GM18505 (cell line): ENCODE data around the gene KRAS.

ENCODE experiments used
- ATAC-seq: cut with Tn5 transposase; IDR thresholded peaks from one replicate; pipeline ENCODE4 v1.9.1; 2021; ENCODE audit not compliant: unreplicated experiment
- POLR2A ChIP-seq: IDR thresholded peaks from 4 replicates; pipeline ENCODE4 v1.6.1; 2011; ENCODE audit warnings: borderline replicate concordance; ENCODE audit not compliant: insufficient read depth, insufficient read length; ENCODE audit errors: extremely low read depth

The KRAS gene

GRCh38 chr12:25264862-25265261 lies 14.1 kb upstream of the KRAS start:
- no peak for ATAC-seq
- TF ChIP-seq POLR2A = no peak

DNA sequence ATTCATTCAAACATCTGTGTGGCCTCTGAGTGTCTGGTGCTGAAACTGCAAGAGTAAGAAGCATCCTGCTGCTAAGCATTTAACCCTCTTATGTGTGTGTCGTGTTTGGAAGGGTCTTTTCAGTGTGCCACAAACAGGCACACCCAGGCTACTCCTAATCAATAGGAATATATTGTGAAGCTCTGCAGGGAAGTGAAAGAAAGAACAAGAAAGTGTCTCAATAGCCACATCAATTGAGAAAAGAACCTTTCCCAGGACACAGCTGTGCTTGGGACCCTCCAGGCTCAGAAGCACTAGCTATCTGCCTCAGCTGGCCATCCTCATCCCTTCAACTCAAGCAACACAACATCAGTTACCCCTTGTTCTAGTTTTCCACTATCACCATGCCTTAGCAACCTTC lies 13.4 kb upstream of the KRAS start:
- no peak for ATAC-seq
- no peak for TF ChIP-seq POLR2A

- no peak for ATAC-seq
- no peak for TF ChIP-seq POLR2A
Observed at GRCh38 chr12:25263594-25263993, 12.9 kb upstream of the KRAS start.

DNA sequence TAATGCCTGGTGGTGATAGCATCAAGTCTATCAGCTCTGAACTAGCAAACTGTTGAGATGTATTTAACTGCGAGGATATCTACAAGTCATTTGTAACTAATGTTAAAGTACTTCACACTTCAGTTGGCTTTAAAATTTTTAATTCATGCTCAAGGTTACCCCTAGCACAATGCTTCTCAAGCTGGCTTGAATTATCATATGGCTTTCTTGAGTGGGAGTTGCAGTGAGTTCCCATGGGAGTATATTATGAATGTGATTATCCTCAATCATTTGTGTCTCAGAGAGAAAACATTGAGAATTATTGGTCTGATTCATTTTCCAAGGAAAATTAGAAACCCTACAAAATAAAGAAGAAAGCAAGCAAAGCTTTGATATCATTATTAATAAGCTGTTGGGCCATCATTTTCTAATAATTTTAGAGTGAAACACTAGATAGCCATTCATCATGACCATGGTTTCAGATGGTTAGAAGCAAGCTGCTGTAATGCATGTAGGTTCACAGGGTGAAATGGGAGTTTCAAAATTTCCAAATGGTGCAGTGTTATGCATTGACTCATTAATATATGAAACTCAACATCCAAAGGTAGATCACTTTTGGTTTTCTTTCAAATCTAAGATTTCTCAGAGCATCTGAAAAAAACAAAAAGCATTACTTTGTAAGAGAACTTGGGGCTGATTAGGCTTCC lies 11.8 kb upstream of the KRAS start:
- no peak for ATAC-seq
- no peak for TF ChIP-seq POLR2A

- TF ChIP-seq POLR2A = no peak
- ATAC-seq = no peak
Observed at GRCh38 chr12:25257590-25258324, 7.0 kb upstream of the KRAS start.

GRCh38 chr12:25256826-25257225 lies 6.1 kb upstream of the KRAS start:
- ATAC-seq = no peak
- TF ChIP-seq POLR2A = no peak

GRCh38 chr12:25256005-25256404 lies 5.3 kb upstream of the KRAS start:
- no peak for TF ChIP-seq POLR2A
- no peak for ATAC-seq

DNA sequence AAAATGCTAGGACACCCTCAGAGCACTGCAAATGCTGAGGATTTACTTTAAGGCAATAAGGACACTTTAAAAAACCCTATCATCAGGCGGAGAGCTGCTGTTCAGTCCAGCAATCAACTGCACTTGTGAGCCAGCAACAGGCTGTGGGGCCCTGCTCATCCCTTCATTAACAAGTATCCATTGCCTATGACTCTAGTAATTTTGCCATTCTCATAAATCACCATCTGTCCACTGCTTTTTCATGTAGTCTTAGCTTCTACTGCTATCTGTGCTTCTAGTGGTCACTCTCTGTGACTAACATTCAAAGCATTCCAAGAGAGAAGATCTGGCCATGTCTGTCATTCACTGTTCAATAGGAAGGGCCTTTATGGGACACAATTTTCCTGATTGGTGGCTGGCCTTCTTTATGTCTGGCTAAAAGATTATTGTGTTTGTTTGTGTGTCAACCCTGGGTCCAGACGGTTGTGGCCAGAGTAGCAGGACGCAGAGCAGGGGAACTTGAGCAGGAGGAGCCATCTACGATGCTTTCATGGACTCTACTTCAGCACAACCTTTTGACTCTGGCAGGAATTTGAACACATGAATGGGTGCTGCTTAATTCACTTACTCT lies 3.6 kb upstream of the KRAS start:
- ATAC-seq = no peak
- TF ChIP-seq POLR2A = no peak

DNA sequence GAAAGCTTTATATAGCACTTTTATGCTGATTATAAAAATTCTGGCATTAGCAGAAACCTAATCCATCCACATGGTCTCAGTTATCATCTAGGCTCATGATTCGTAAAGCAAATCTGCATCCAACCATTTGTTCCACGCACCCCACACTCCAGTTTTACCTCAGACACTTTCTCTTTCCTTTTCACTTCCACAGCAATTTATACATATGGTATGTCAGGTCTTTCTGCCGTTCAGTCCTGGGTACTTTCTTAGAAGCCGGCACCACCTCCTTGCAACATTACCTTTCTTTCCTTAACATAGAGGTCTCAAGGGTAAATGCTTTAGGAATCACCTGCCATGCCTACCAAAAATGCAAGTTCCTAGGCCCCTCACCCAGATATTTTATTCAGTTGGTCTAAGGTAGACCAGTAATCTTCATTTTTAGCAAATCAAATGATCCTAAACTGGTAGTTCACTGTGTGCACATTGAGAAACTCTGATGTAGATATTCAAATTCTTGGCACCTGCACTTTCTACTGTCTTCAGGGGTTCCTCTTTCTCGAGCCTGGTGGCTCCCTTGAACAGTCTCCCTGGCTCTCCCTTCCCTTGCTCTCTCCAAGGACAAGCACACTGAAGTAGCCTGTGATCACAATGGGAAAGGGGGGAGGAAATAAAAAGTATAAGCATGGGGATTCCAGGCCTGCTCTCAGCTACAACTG lies 2.8 kb upstream of the KRAS start:
- no peak for ATAC-seq
- no peak for TF ChIP-seq POLR2A

DNA sequence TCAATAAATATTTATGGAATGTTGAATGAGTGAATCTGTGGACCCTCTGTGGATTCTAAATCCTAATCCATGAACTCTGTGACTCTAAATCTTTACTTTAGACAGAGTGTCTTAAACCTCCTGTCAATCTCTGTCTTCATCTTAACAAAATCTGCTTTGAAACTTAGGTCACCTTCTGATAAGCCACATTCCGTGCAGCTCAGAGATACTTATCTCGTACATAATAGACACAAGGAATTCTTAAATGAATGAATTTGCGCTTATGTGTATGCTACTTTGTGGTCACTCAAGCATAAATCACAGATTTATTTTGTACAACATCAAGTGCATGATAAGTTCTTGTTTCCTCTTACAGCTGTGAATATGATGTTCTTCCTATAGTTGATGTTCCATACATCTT lies 2.2 kb upstream of the KRAS start:
- no peak for ATAC-seq
- TF ChIP-seq POLR2A = no peak

DNA sequence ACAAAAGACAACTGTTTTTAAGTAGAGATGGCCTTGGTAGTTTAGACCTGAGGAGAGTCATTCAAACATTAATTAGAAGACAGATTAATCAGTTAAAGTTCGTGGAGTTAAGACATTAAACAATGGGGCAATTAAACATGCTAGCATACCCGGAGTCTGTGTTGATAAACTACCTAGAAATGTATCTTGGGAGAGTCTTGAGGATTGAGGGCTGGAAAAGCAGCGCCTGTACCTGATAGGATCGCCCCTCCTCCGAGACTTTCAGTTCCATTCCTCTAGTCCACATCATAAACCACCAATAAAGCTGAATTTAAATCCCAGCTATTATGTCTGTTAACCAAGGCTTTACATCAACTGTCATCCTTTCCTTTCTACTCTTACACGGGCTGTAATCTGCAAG lies 1.0 kb upstream of the KRAS start:
- TF ChIP-seq POLR2A = no peak
- ATAC-seq = no peak

DNA sequence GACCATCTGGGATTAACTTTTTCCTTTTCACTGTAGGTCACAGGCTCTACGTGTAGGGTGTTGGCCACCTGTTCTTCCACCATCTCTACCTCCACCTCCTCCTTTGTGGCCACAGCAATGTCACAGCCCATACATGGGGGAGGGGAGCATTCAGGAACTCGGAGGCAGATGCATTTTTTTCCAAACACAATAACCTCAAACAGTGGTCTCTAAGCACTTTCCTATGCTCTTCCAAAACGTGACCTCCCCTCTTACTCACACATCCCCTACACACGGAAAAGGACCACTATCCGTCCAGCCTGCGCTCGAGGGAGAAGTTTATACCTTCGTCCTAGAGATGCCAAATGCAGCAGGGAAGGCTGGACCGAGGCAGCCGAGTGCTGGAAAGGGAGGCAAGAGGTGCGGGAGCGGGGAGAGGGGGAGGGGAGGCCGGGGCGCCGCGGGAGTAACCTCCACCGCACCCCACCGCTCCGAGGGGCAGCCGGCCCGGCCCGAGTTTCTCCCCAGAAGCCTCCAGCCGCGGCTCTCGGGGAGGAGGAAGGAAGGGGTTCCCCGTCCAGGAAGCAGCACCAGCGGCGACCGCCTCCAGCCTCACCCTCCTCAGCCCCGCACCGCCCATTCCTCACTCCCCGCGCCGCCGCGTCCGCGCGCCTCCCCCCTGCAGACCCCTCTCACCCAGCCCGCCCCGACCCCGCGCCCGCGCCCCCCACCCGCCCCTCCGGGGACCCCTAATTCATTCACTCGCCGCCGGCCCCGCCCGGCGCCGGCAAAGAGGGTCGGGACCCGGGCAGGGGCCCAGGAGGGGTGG lies 594 bp downstream of the KRAS start:
- TF ChIP-seq POLR2A = no peak
- ATAC-seq = peak; percentile 34

- no peak for TF ChIP-seq POLR2A
- ATAC-seq = no peak
Observed at GRCh38 chr12:25248732-25249131, 2.0 kb downstream of the KRAS start.

DNA sequence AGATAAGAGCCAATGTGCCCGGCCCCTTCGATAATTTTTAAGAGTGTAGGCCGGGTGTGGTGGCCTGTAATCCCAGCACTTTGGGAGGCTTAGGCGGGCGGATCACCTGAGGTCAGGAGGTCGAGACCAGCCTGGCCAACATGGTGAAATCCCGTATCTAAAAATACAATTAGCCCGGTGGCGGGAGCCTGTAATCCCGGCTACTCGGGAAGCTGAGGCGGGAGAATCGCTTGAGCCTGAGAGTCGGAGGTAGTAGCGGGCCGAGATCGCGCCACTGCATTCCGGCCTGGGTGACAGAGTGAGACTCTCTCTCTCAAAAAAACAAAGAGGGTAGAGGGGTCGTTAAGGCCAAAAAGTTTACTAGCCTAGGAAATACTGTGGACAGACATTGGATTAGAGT lies 2.6 kb downstream of the KRAS start:
- no peak for ATAC-seq
- TF ChIP-seq POLR2A = no peak

- ATAC-seq = no peak
- no peak for TF ChIP-seq POLR2A
Observed at GRCh38 chr12:25245491-25245890, 5.2 kb downstream of the KRAS start.
